Hematopoietic multipotent progenitor cell treated with erythropoietin and hydrocortisone succinate and interleukin-3 and kit ligand, for 4 days (in vitro differentiated cells): Measurements from ENCODE around the gene PPM1M.

Source experiments
- DNase-seq: peaks from one replicate; pipeline ENCODE4 v3.0.0-alpha.2; 2015

The PPM1M gene

GRCh38 chr3:52299247-52299878 is 53.8 kb downstream of the PPM1M start:
- no peak for DNase-seq
